HG03520 (cell line): ENCODE results near the gene IGF1R.

Source experiments
- ATAC-seq: cut with Tn5 transposase; IDR thresholded peaks from one replicate; pipeline ENCODE4 v1.9.1; 2021; ENCODE audit warnings: mild to moderate bottlenecking, moderate library complexity; ENCODE audit not compliant: unreplicated experiment

IGF1R gene

DNA sequence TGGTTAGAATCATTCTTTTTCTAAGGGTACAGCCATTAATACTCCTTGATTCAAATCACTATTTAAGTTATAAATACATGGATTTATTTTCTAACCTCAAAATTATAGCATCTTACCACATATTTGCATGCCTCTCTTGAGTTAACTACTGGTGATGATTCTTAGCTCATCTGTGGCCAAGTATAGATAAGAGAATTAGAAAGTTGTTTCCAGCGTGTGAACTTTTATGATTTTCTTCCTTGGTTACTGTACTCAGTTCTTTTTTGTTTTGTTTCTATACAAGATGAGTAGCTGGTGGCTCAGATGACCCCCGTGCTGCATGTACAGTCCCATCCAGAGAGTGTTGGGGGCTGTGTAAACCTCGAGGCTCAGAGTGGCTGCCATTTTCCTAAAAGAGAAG lies 124.6 kb downstream of the IGF1R start:
- ATAC-seq = peak; percentile 31

DNA sequence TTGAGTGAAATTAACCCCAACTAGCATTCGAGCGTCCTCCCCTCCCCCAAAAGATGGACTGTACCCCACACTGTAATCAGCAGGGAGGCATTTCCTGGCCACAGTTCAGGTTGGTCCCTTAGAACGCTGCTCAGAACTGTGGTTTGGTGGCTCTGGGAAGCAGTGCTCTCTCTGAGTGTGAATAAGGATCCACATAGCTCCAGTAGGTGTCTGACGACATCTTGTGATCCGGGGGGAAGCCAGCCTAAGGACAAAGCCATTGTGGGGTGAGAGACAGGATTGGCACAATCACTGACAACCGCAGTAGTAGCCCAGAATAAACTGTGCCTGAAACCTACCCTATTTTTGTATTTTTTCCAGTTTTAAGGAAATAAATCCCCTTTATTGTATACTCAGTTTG lies 125.3 kb downstream of the IGF1R start:
- no peak for ATAC-seq

- ATAC-seq = no peak
Measured at GRCh38 chr15:98774756-98775497, 126.6 kb downstream of the IGF1R start.

- ATAC-seq = no peak
Measured at GRCh38 chr15:98775498-98776230, 127.3 kb downstream of the IGF1R start.

GRCh38 chr15:98776607-98777281 lies 128.4 kb downstream of the IGF1R start:
- peak; percentile 77 for ATAC-seq

GRCh38 chr15:98777426-98777825 lies 129.1 kb downstream of the IGF1R start:
- no peak for ATAC-seq

DNA sequence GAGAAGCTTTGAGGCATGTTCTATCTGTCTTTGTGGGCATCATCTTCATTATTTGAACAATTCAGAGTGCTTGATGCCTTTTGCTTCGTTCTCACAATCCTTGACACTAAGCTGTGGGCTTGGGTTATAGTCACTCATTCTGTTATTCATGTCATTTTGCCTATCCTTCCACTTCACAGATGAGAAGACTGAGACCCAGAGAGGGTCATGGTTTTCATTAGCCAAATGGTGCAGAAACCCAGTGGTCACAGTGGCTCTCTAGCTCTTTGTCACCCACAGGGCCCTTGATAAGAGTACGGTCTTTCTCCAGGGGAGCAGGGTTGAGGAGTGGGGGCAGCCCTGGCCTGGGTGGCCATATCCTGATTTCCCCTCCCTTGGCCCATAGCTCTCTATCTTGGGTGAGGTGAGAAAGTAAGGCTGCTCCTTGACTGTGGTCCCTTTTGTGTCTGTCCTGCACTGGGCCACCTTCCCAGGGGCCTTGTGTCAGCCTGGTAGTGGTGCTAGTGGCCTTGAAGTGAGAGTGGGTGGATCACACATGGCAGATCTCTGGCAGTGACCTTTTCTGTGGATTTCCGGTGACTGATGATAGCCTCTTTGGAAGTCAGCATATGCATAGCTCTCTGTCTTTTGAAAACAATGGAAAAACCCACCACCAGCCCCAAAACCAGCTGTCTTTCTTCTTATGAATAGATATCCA lies 130.1 kb downstream of the IGF1R start:
- no peak for ATAC-seq

DNA sequence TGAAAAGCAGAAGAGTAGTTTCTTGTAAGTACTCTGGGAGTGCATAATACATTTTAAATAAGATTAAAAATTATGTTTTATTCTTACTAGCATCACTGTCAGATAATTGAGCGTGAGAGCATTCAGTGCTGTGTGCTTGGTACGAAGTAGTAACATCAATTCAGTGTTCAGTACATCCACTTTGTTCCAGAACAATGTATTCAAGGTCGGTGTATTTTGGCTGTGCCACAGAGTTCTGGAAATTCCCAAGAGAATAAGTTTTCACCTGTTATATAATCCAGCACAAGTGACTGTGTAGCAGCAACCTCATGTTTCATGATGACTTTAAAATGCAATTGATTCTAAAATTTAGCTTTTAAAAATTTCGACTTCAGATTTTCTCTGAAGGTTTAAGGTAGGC lies 130.6 kb downstream of the IGF1R start:
- no peak for ATAC-seq

DNA sequence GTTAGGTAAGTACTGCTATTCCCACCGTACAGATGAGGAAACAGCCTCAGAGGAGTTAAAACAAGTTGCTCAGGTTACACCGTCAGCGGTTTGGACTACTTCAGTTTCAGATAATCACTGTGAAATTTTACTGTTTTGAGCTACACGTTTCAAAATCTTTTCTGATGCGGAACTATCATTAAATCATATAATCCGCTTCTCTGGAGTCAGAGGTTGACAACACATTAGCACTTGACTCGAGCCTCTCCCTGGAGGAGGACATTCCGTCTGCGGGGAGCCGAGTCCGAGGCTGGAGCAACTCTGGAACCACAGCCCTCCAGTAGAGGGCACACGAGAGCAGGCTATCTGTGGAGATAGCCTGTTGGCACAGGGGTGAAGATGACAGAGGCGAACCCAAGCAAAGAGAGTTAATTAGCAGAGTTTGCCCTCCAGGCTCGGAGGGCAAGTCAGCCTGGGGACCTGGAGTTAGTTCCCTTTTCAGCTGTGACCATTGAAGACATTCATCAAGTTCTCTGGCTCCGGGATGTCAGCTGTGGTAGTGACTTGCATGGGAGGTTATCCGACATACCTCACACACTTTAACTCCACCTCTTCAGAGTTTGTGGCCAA lies 131.2 kb downstream of the IGF1R start:
- peak; percentile 63 for ATAC-seq

DNA sequence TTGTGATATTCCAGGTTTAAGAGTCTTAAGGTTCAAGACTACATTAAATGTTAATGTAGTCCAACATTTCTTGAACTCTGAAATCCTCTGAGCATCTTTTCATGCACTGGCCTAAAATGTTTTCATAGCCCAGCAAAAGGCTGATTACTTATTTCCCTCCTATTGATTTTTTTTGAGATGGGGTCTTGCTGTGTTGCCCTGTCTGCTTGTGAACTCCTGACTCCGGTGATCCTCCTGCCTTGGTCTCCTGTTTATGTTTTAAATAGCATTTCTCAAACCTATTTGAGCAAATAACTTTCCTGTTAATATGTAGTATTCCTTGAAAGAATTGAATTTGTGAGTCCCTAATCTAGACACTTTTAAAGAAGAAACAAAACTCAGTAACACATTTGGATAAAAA lies 133.5 kb downstream of the IGF1R start:
- ATAC-seq = no peak

- ATAC-seq = no peak
Measured at GRCh38 chr15:98782801-98783200, 134.5 kb downstream of the IGF1R start.

- ATAC-seq = no peak
Measured at GRCh38 chr15:98785431-98785806, 137.1 kb downstream of the IGF1R start.

- peak; percentile 88 for ATAC-seq
Measured at GRCh38 chr15:98785807-98786621, 137.7 kb downstream of the IGF1R start.

GRCh38 chr15:98786717-98787116 lies 138.4 kb downstream of the IGF1R start:
- peak; percentile 3 for ATAC-seq

DNA sequence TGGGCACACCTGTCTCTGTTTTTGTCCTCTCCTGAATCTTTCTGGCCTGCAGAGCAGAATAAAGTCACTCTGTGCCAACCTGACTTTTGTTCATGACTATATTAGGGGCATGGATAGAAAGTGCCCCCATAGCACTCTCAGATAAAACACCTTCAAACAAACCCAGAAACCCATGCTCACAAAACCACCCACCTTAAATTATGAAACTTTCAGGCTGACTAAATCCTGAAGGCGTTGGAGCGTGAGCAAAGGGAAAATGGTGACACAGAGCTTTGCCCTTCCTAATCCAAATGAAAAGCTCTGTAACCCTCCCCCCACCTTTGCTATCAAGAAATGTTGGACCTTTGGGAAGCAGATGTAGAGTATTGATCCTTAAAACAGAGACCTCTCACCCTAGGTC lies 138.9 kb downstream of the IGF1R start:
- no peak for ATAC-seq

GRCh38 chr15:98787936-98788757 lies 139.8 kb downstream of the IGF1R start:
- ATAC-seq = no peak

GRCh38 chr15:98789020-98789419 lies 140.7 kb downstream of the IGF1R start:
- ATAC-seq = no peak

DNA sequence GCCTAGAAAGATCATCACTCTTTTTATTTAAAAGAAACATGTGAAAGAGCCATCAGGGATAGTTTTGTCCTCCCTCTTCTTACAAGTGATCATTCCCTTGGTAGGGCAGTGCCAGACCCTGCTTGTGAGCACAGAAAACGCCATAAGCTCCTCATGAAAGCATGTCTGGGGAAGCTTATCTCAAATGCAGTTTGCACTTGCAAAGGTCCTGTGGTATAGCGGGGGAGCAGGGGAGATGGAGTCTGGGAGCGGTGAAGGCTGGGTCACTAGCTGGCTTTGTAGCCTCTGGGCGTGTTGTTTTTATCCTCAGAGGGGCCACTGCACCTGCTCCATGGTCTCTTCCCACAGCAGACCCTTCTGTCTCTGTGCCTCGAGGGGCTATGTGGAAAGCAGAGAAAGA lies 141.9 kb downstream of the IGF1R start:
- ATAC-seq = no peak

DNA sequence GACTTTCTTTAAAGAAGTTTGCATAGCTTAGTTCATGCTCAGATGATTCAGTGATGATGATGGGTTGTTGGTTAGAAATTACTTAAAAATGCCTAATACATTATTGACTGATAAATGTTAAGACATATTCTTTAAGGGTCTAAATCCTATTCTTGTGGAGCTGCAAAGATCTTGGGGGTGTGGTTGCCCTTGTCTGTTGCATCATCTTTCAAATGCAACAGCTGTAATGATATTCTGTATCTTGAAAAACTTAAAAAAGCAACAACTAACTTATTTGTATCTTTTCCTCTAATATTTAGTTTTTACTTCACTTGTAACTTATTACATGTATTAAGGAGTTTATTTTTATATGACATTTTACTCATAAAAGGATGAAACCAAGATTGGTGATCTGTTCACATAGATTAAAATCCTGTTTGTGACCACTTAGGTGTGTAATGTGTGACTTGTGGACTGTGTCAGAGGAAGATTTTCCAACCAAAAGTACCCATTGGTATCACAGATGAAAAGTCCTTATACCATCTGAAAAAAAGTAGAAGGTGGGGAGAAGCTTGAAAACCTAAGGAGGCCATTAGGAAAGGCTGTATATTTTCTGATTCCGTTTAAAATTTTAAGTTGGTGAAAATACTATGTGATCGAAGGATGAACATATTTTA lies 142.8 kb downstream of the IGF1R start:
- ATAC-seq = no peak
